ENCODE data around the gene KRTAP9-3. TPM values are rescaled to one million over a fixed set of nuclear protein-coding genes. Genes with fewer than 3 reads are reported as not detected.
"Not testable (repeated sequence)": the region's sequence is repeated elsewhere in the genome, so short reads cannot be mapped to it uniquely, and the experiment has no call there.

The KRTAP9-3 gene
- total and polyA plus RNA-seq, 9 donors: not detected

- intact Hi-C loops (cut with DNase I): no loop called here
- Histone ChIP-seq H3K27ac (no peak overlapping the region), H3K4me3 (no peak overlapping the region), H3K27me3 (no peaks in the 10 kb centered on the region), H3K9me3 (no peaks in the 10 kb centered on the region), H3K4me1 (ENCODE audit: insufficient read depth) (no peaks in the 10 kb centered on the region), H3K36me3 (no peaks in the 10 kb centered on the region)
- no peak for DNase-seq
- 74 to 83% (median 77%) methylated on average over 1 of the region's 1 CpG for WGBS, 3 donors
- TF ChIP-seq EP300 (IDR thresholded peaks at IDR 0.05) (no peak), POLR2A (IDR thresholded peaks at IDR 0.05) (no peak)
- TF ChIP-seq, protein P1, sequence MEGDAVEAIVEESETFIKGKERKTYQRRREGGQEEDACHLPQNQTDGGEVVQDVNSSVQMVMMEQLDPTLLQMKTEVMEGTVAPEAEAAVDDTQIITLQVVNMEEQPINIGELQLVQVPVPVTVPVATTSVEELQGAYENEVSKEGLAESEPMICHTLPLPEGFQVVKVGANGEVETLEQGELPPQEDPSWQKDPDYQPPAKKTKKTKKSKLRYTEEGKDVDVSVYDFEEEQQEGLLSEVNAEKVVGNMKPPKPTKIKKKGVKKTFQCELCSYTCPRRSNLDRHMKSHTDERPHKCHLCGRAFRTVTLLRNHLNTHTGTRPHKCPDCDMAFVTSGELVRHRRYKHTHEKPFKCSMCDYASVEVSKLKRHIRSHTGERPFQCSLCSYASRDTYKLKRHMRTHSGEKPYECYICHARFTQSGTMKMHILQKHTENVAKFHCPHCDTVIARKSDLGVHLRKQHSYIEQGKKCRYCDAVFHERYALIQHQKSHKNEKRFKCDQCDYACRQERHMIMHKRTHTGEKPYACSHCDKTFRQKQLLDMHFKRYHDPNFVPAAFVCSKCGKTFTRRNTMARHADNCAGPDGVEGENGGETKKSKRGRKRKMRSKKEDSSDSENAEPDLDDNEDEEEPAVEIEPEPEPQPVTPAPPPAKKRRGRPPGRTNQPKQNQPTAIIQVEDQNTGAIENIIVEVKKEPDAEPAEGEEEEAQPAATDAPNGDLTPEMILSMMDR (IDR thresholded peaks at IDR 0.05): no peak
Measured at GRCh38 chr17:41215681-41216080, 16.6 kb upstream of the KRTAP9-3 start.

DNA sequence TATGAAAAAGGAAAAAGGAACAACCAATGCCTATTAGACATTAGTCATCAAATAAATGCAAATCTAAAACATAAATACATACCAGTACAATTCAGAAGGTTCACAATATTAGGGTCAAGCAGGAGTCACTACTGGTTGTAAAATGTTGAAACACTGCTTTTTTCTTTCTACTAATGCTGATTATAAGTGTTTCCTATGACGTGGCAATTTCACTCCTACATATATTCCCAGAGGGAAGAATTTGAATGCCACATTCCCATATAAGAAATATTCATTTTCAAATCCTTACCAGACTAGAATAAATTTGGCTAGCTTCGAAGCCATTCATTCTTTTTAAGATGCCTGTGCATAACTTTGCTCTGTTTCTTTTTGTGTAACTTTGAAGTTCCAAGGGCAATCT lies 8.4 kb upstream of the KRTAP9-3 start:
- no peak overlapping the region for H3K27ac ChIP-seq
- DNase-seq: no peak
- no peak overlapping the region for H3K4me3 ChIP-seq
- H3K9me3 ChIP-seq: no peaks in the 10 kb centered on the region
- 35 to 53% (median 41%) methylated on average over 2 of the region's 2 CpGs for WGBS, 3 donors
- intact Hi-C loops (cut with DNase I): no loop called here
- H3K27me3 ChIP-seq: no peaks in the 10 kb centered on the region
- H3K4me1 ChIP-seq (ENCODE audit: insufficient read depth): no peaks in the 10 kb centered on the region
- no peaks in the 10 kb centered on the region for H3K36me3 ChIP-seq
- TF ChIP-seq POLR2A (IDR thresholded peaks at IDR 0.05) (no peak), EP300 (IDR thresholded peaks at IDR 0.05) (no peak)
- TF ChIP-seq, protein P1 (IDR thresholded peaks at IDR 0.05): no peak

DNA sequence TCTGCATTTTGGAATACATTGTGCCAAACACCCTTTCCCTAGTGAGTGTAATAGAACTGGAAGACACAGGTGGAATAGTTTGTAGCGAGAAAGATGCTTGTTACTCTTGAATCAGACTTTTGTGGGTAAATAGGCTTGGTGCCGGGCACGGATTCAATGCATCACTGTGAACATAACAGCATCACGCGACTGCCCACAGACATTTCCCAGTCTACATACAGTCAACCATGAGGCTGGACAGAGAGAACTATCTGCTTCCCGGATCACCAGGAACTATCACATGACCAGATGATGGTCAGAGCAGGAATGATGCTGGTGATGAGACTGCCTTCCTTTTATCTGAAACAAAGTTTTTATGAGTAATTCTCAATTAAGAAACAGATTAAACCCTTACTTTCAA lies 6.2 kb upstream of the KRTAP9-3 start:
- intact Hi-C loops (cut with DNase I): no loop called here
- Histone ChIP-seq H3K4me3 (no peak overlapping the region), H3K27ac (no peak overlapping the region), H3K4me1 (ENCODE audit: insufficient read depth) (no peaks in the 10 kb centered on the region), H3K36me3 (no peaks in the 10 kb centered on the region), H3K9me3 (no peaks in the 10 kb centered on the region), H3K27me3 (no peaks in the 10 kb centered on the region)
- TF ChIP-seq, protein P1 (IDR thresholded peaks at IDR 0.05): no peak
- TF ChIP-seq POLR2A (IDR thresholded peaks at IDR 0.05): no peak
- TF ChIP-seq EP300 (IDR thresholded peaks at IDR 0.05): no peak
- 89 to 91% (median 91%) methylated on average over 6 of the region's 6 CpGs for WGBS, 3 donors
- no peak for DNase-seq

DNA sequence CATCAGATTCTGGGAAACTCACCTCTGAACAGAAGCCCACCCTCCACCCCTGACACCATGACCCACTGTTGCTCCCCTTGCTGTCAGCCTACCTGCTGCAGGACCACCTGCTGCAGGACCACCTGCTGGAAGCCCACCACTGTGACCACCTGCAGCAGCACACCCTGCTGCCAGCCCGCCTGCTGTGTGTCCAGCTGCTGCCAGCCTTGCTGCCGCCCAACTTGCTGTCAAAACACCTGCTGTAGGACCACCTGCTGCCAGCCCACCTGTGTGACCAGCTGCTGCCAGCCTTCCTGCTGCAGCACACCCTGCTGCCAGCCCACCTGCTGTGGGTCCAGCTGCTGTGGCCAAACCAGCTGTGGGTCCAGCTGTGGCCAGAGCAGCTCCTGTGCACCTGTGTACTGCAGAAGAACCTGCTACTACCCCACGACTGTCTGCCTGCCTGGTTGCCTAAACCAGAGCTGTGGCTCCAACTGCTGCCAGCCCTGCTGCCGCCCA lies 5.6 kb upstream of the KRTAP9-3 start, which contains the start of gene KRTAP9-2:
KRTAP9-2 (plus strand) TSS at position 51 of the 498 bp plus-strand sequence; CDS start at position 58, 7 bp downstream.
- intact Hi-C loops (cut with DNase I); DNase-seq; H3K9me3 ChIP-seq; H3K36me3 ChIP-seq; H3K27ac ChIP-seq; H3K27me3 ChIP-seq; H3K4me1 ChIP-seq (ENCODE audit: insufficient read depth); H3K4me3 ChIP-seq: not testable (repeated sequence)
- WGBS, 3 donors: 71 to 77% methylated on average over 3 of the region's 4 CpGs; no CpG with 5 or more reads in 1 of the 3 donors

- no peaks in the 10 kb centered on the region for H3K27me3 ChIP-seq
- no peak overlapping the region for H3K4me3 ChIP-seq
- no peaks in the 10 kb centered on the region for H3K4me1 ChIP-seq (ENCODE audit: insufficient read depth)
- H3K36me3 ChIP-seq: no peaks in the 10 kb centered on the region
- intact Hi-C loops (cut with DNase I): no loop called here
- H3K27ac ChIP-seq: no peak overlapping the region
- no peak for DNase-seq
- H3K9me3 ChIP-seq: no peaks in the 10 kb centered on the region
- TF ChIP-seq EP300 (IDR thresholded peaks at IDR 0.05): no peak
- TF ChIP-seq, protein P1 (IDR thresholded peaks at IDR 0.05): no peak
- no peak for TF ChIP-seq POLR2A (IDR thresholded peaks at IDR 0.05)
Measured at GRCh38 chr17:41230094-41230493, 2.2 kb upstream of the KRTAP9-3 start.
